Prostate gland (tissue), 2 donors: ENCODE data around the gene CCNJL.

Source experiments
- POLR2AphosphoS5 ChIP-seq: sonication (generic); formaldehyde crosslinking; IDR thresholded peaks from one replicate; pipeline ENCODE4 v1.6.1; 2017; ENCODE audit warnings: antibody characterized with exemption
- TF ChIP-seq, protein P1 (sequence below), 4 experiments: fragments of 200-600 bp in 2 of 4; fragments of 450-650 bp in 2 of 4; sonication (generic) in 2 of 4; IDR thresholded peaks; 1 replicate in 3 of 4; 2 replicates in 1 of 4; pipeline ENCODE4 v1.5.1; 2016 to 2019; ENCODE audit warnings: antibody characterized with exemption in 4 of 4, mild to moderate bottlenecking in 2 of 4, moderate library complexity in 2 of 4

GRCh38 chr5:160286947-160287346 lies 25.4 kb downstream of the CCNJL start:
- TF ChIP-seq, protein P1, sequence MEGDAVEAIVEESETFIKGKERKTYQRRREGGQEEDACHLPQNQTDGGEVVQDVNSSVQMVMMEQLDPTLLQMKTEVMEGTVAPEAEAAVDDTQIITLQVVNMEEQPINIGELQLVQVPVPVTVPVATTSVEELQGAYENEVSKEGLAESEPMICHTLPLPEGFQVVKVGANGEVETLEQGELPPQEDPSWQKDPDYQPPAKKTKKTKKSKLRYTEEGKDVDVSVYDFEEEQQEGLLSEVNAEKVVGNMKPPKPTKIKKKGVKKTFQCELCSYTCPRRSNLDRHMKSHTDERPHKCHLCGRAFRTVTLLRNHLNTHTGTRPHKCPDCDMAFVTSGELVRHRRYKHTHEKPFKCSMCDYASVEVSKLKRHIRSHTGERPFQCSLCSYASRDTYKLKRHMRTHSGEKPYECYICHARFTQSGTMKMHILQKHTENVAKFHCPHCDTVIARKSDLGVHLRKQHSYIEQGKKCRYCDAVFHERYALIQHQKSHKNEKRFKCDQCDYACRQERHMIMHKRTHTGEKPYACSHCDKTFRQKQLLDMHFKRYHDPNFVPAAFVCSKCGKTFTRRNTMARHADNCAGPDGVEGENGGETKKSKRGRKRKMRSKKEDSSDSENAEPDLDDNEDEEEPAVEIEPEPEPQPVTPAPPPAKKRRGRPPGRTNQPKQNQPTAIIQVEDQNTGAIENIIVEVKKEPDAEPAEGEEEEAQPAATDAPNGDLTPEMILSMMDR (IDR thresholded peaks at IDR 0.05) = no peak
- TF ChIP-seq POLR2AphosphoS5 = no peak
